A549 (cell line): Measurements from ENCODE around the gene HTR2B.

Experiments
- CHD2 ChIP-seq: fragments of 150-350 bp; IDR thresholded peaks from 2 replicates; pipeline ENCODE4 v1.6.1; 2014; ENCODE audit warnings: low read length; ENCODE audit not compliant: partially characterized antibody
- EP300 ChIP-seq, 2 experiments: fragments of >200 bp; sonication (Bioruptor Twin); formaldehyde crosslinking; IDR thresholded peaks; 2 replicates in 1 of 2; 3 replicates in 1 of 2; pipeline ENCODE4 v1.6.1; 2016 to 2017
- HMGXB4 ChIP-seq: fragments of 250-450 bp; sonication (Bioruptor Pico); IDR thresholded peaks from 2 replicates; pipeline ENCODE4 v1.5.0; 2021; ENCODE audit warnings: mild to moderate bottlenecking, moderate library complexity, borderline replicate concordance
- HOXA7 ChIP-seq: fragments of 250-450 bp; sonication (Bioruptor Pico); IDR thresholded peaks from 2 replicates; pipeline ENCODE4 v1.5.0; 2020; ENCODE audit warnings: mild to moderate bottlenecking, moderate library complexity
- JUNB ChIP-seq: fragments of >200 bp; sonication (Bioruptor Twin); formaldehyde crosslinking; IDR thresholded peaks from 2 replicates; pipeline ENCODE4 v1.6.1; 2016
- MAZ ChIP-seq: fragments of 150-350 bp; IDR thresholded peaks from 2 replicates; pipeline ENCODE4 v1.6.1; 2014; ENCODE audit warnings: antibody characterized with exemption, low read depth, low read length, borderline replicate concordance
- MYC ChIP-seq: IDR thresholded peaks from 2 replicates; pipeline ENCODE4 v1.6.1; 2012; ENCODE audit warnings: mild to moderate bottlenecking, inconsistent platforms, low read length, improper control_type of control experiment, borderline replicate concordance
- PHF8 ChIP-seq: fragments of 200-600 bp; sonication (generic); IDR thresholded peaks from 2 replicates; pipeline ENCODE4 v1.6.1; 2016; ENCODE audit warnings: low read depth, mild to moderate bottlenecking, antibody characterized with exemption, moderate library complexity, borderline replicate concordance
- POLR2AphosphoS2 ChIP-seq: conservative IDR thresholded peaks from 2 replicates; pipeline ENCODE4 v1.6.1; 2012; ENCODE audit warnings: low read length, improper control_type of control experiment, inconsistent platforms
- RCOR1 ChIP-seq: fragments of 150-350 bp; IDR thresholded peaks from 2 replicates; pipeline ENCODE4 v1.6.1; 2014; ENCODE audit warnings: antibody characterized with exemption, low read length, low read depth
- ZNF302 ChIP-seq: fragments of 250-450 bp; sonication (Bioruptor Pico); IDR thresholded peaks from 2 replicates; pipeline ENCODE4 v1.9.0; 2021; ENCODE audit warnings: inconsistent platforms, mild to moderate bottlenecking, moderate library complexity
- TF ChIP-seq, protein P1 (sequence below): IDR thresholded peaks from 2 replicates; pipeline ENCODE4 v1.6.1; 2012
- TF ChIP-seq, protein P2 (sequence below): fragments of >200 bp; sonication (Bioruptor Twin); formaldehyde crosslinking; IDR thresholded peaks from 3 replicates; pipeline ENCODE4 v1.5.1; 2016

DNA sequence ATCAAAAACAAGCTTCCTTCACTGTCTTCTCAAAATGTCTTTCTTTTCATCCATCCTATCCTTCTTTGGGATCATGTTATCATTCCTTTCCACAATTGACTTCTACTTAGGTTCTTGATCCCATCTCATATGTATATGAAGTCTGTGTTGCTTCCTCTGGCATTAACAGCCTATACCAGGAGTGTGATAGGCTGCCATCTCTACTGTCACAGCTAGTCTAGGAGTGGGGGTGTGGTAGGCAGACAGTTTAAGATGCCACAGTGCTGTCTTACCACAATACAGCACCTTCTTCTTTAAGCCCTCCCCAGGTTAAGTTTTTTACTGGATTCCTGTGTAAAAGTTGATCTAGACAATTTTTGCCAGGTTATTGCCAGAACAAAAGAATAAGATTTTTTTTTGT, 3.7 kb upstream of the HTR2B start:
- TF ChIP-seq EP300 (IDR thresholded peaks at IDR 0.05) (no peak), JUNB (no peak), HMGXB4 (CRISPR knock-in tag) (no peak), CHD2 (no peak), MAZ (no peak), MYC (no peak), HOXA7 (CRISPR knock-in tag) (no peak), RCOR1 (no peak), POLR2AphosphoS2 (no peak), ZNF302 (CRISPR knock-in tag) (no peak), PHF8 (no peak)
- TF ChIP-seq, protein P1, sequence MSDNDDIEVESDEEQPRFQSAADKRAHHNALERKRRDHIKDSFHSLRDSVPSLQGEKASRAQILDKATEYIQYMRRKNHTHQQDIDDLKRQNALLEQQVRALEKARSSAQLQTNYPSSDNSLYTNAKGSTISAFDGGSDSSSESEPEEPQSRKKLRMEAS, result no peak
- TF ChIP-seq, protein P2, sequence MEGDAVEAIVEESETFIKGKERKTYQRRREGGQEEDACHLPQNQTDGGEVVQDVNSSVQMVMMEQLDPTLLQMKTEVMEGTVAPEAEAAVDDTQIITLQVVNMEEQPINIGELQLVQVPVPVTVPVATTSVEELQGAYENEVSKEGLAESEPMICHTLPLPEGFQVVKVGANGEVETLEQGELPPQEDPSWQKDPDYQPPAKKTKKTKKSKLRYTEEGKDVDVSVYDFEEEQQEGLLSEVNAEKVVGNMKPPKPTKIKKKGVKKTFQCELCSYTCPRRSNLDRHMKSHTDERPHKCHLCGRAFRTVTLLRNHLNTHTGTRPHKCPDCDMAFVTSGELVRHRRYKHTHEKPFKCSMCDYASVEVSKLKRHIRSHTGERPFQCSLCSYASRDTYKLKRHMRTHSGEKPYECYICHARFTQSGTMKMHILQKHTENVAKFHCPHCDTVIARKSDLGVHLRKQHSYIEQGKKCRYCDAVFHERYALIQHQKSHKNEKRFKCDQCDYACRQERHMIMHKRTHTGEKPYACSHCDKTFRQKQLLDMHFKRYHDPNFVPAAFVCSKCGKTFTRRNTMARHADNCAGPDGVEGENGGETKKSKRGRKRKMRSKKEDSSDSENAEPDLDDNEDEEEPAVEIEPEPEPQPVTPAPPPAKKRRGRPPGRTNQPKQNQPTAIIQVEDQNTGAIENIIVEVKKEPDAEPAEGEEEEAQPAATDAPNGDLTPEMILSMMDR, result no peak
